Spleen (tissue), 11 donors: Measurements from ENCODE around the gene TNS1. TPM values are rescaled to one million over a fixed set of nuclear protein-coding genes. Genes with fewer than 3 reads are reported as not detected.

Experiments used
- DNase-seq: peaks from one replicate; pipeline ENCODE4 v3.0.0-alpha.2; 2020
- H3K27ac ChIP-seq, 8 donors: fragments of 200-600 bp; sonication (generic) in 7 of 8; 1 replicate in 4 of 8; 2 replicates in 4 of 8; pipeline versions ENCODE4 v1.5.0 to v1.8.0; 2016 to 2021; ENCODE audit warnings: inconsistent platforms in 4 of 8, mild to moderate bottlenecking in 4 of 8, moderate library complexity in 1 of 8
- H3K27me3 ChIP-seq, 7 donors: fragments of 200-600 bp; sonication (generic) in 6 of 7; replicated peaks in 1 of 7; 1 replicate in 4 of 7; 2 replicates in 3 of 7; pipeline versions ENCODE4 v1.5.0 to v1.8.0; 2016 to 2021; ENCODE audit warnings: inconsistent platforms in 3 of 7, mild to moderate bottlenecking in 1 of 7
- H3K36me3 ChIP-seq, 6 donors: fragments of 200-600 bp; sonication (generic) in 5 of 6; 1 replicate in 4 of 6; 2 replicates in 2 of 6; pipeline versions ENCODE4 v1.5.0 to v1.8.0; 2016 to 2021; ENCODE audit warnings: inconsistent platforms in 2 of 6
- H3K4me1 ChIP-seq, 6 donors: fragments of 200-600 bp; sonication (generic) in 5 of 6; 1 replicate in 3 of 6; 2 replicates in 3 of 6; pipeline versions ENCODE4 v1.5.0 to v1.8.0; 2016 to 2021; ENCODE audit warnings: inconsistent platforms in 3 of 6
- H3K4me3 ChIP-seq, 8 donors: fragments of 200-600 bp; sonication (generic) in 7 of 8; 1 replicate in 4 of 8; 2 replicates in 4 of 8; pipeline versions ENCODE4 v1.5.0 to v1.8.0; 2016 to 2021; ENCODE audit warnings: inconsistent platforms in 4 of 8, mild to moderate bottlenecking in 4 of 8, moderate library complexity in 2 of 8
- H3K9me3 ChIP-seq, 8 donors: fragments of 200-600 bp; sonication (generic) in 7 of 8; 1 replicate in 4 of 8; 2 replicates in 4 of 8; pipeline versions ENCODE4 v1.5.0 to v1.8.0; 2016 to 2021; ENCODE audit warnings: inconsistent platforms in 4 of 8
- POLR2A ChIP-seq, 3 donors: fragments of 450-650 bp; IDR thresholded peaks; one replicate each; pipeline ENCODE4 v1.5.1; 2017; ENCODE audit warnings: antibody characterized with exemption in 3 of 3, mild to moderate bottlenecking in 1 of 3
- POLR2AphosphoS5 ChIP-seq, 3 donors: sonication (generic); formaldehyde crosslinking; IDR thresholded peaks; one replicate each; pipeline ENCODE4 v1.5.1; 2017; ENCODE audit warnings: antibody characterized with exemption in 3 of 3
- whole genome bisulfite sequencing, 5 donors: extraction: QIAGEN DNeasy Blood & Tissue Kit in 3 of 5; methylation state at CpG; one replicate each; pipeline versions ENCODE4 v1.1.5 to v1.1.7; 2013 to 2018; 5-methylcytosine and 5-hydroxymethylcytosine counted together
- intact Hi-C: fragments of 100-400 bp; cut with DNase I; formaldehyde crosslinking; loops from one replicate; pipeline ENCODE4 v1.15.0; 2023; ENCODE audit warnings: low total_unique reads
- polyA plus RNA-seq, 3 donors: library from polyadenylated mRNA; stranded (reverse); fragments of 200-250 nt; gene quantifications; one replicate each; pipeline ENCODE4 v1.2.1, GENCODE V29; 2013
- total RNA-seq, 7 donors: library from RNA; depleted of rRNA in 3 of 7; stranded (reverse); fragments of >200 nt in 3 of 7; fragmentation: NEBNext Ultra II Directional in 4 of 7; extraction: Animal tissue kit (Norgen Biotek cat#: 25700) in 4 of 7; gene quantifications; one replicate each; pipeline versions ENCODE4 v1.1.0 to v1.2.1, GENCODE V29; 2016 to 2021
- TF ChIP-seq, protein P1 (sequence below), 11 experiments: fragments of 200-600 bp in 7 of 11; fragments of 450-650 bp in 4 of 11; sonication (generic) in 4 of 11; IDR thresholded peaks in 8 of 11; conservative IDR thresholded peaks in 3 of 11; 1 replicate in 7 of 11; 2 replicates in 4 of 11; pipeline versions ENCODE4 v1.4.0 to v1.8.0; 2016 to 2021; ENCODE audit warnings: antibody characterized with exemption in 11 of 11, inconsistent platforms in 4 of 11, mild to moderate bottlenecking in 1 of 11
- donor health status: healthy with polysubstance abuse.
- donor health status: DM: no; HTN: no; CAD: no; lungs with moderate emphysema.
- donor health status: DM: no; HTN: no; CAD: no.
- donor health status: Bipolar disorder and iron deficiency.
- donor health status: healthy.
- donor health status: DM: no; HTN: no; CAD: no.
- donor health status: DM: yes; HTN: yes; CAD: no.

The TNS1 gene
- total and polyA plus RNA-seq, 10 donors = 6.9 to 580 (median 246) TPM

DNA sequence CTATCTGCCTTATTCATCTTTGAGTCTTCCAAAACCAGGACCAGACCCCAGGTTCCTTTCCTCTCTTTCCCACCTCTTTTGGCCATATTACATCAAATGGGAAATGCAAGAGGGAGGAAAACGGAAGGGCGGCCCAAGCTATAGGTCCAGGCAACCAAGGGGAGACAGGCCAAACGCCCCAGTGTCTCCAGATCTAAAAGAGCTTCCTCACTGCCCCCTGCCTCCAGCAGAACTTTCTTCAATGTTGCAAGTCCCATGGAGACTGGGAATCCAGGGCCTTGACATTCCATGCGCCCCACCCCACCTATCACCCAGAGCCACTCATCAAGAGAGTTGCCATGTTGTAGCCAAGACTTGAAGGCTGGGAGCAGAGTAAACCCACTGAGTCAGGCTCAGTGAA is 15.4 kb downstream of the TNS1 start:
- Histone ChIP-seq H3K4me3 (no peak overlapping the region), H3K27ac (peak overlapping the region in 3 of 8 donors; percentile 58 to 66 (median 61)), H3K27me3 (no peaks in the 10 kb centered on the region), H3K36me3 (no peaks in the 10 kb centered on the region), H3K4me1 (peaks cover 4 to 46% (median 23%) of the 10 kb centered on the region in 6 donors), H3K9me3 (no peaks in the 10 kb centered on the region)
- DNase-seq = no peak
- intact Hi-C loops = no loop called here
- TF ChIP-seq, protein P1, sequence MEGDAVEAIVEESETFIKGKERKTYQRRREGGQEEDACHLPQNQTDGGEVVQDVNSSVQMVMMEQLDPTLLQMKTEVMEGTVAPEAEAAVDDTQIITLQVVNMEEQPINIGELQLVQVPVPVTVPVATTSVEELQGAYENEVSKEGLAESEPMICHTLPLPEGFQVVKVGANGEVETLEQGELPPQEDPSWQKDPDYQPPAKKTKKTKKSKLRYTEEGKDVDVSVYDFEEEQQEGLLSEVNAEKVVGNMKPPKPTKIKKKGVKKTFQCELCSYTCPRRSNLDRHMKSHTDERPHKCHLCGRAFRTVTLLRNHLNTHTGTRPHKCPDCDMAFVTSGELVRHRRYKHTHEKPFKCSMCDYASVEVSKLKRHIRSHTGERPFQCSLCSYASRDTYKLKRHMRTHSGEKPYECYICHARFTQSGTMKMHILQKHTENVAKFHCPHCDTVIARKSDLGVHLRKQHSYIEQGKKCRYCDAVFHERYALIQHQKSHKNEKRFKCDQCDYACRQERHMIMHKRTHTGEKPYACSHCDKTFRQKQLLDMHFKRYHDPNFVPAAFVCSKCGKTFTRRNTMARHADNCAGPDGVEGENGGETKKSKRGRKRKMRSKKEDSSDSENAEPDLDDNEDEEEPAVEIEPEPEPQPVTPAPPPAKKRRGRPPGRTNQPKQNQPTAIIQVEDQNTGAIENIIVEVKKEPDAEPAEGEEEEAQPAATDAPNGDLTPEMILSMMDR (IDR thresholded peaks at IDR 0.05 in 8 of 11, conservative IDR thresholded peaks at IDR 0.05 in 3 of 11) = no peak
- TF ChIP-seq POLR2AphosphoS5 (IDR thresholded peaks at IDR 0.05) = no peak
- no peak for TF ChIP-seq POLR2A (IDR thresholded peaks at IDR 0.05)
- 88 to 97% (median 94%) methylated on average over 4 of the region's 4 CpGs for WGBS, 5 donors

DNA sequence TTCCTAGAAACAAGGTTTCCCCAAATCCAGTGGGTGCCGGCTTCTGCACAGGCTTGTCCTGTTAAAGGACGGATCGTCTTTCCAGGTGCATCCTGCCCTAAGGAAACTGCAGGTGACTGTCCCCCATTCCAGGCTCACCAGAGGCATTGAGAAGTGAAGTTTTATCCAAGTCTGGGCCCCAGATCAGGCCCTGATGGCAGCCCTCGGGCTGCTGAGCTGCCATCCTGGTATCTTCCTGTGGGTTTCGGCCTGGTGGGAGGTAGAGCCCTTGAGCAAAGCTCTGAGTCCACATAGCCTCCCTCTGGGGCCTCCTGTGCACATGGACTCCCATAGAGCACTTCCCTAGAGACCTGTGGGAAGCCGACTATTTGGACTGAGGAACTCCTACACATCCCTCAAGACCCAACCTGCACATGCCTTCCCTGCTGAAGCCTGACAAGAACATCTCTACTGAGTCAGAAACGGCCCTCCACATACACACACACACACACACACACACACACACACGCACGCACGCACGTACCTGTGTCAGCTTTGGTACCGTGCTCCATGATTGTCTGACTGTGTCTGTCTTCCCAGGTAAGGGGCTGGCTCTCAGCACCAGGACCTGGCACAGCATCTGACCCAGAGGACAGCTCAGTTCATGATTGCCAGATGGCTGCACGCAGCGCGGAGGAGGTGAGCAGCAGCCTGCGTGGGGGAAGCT is 16.4 kb downstream of the TNS1 start:
- H3K27ac ChIP-seq = no peak overlapping the region
- peaks cover 4 to 56% (median 25%) of the 10 kb centered on the region in 6 donors for H3K4me1 ChIP-seq
- TF ChIP-seq POLR2A (IDR thresholded peaks at IDR 0.05) (no peak), POLR2AphosphoS5 (IDR thresholded peaks at IDR 0.05) (no peak)
- TF ChIP-seq, protein P1 (IDR thresholded peaks at IDR 0.05 in 8 of 11, conservative IDR thresholded peaks at IDR 0.05 in 3 of 11) = no peak
- H3K27me3 ChIP-seq = no peaks in the 10 kb centered on the region
- intact Hi-C loops = no loop called here
- peak; percentile 43 for DNase-seq
- H3K4me3 ChIP-seq = no peak overlapping the region
- 86 to 94% (median 91%) methylated on average over 15 to 16 of the region's 16 CpGs for WGBS, 5 donors
- no peaks in the 10 kb centered on the region for H3K36me3 ChIP-seq
- H3K9me3 ChIP-seq = no peaks in the 10 kb centered on the region

DNA sequence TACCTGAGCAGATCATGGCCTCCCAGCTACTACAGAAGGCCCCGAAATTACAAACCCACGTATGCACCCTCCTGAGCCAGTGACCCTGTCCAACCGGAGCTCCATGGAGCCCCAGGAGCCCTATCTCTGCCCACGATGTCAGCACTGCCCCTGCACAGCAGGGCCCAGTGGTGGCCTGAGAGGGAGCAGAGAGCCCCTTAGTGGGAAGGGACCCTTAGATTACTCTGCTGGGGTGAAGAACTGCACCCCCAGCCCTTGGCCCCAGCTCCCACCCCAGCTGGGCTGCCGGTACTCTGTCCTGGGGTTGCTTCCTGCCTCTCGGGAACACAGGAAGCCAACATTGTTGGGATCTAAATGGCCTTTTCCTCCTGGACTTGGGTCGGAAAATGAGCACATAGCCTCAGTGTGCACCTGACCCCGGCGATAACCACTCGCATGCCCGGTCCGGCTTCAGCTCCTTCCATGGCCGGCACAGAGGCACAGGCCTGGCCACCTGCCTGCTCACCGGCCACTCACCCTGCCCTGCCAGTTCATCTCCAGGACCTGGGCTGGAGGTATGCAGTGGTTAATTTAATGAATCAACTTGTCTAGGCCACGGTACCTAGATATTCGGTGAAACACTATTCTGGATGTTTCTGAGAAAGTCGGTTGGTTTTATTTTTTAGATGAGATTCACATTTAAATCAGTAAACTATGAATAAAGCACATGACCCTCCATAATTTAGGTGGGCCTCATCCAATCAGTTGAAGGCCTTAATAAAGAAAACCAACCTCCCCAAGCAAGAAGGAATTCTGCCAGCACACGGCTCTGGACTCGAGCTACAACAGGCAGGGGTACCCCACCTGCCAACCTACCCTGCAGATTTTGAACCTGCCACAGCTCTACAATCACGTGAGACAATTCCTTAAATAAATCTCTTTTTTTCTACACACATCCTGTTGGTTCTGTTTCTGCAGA is 19.2 kb downstream of the TNS1 start:
- H3K27me3 ChIP-seq = no peaks in the 10 kb centered on the region
- no peaks in the 10 kb centered on the region for H3K9me3 ChIP-seq
- intact Hi-C loops = no loop called here
- peak overlapping the region in 6 of 8 donors; percentile 9 to 66 (median 52) for H3K27ac ChIP-seq
- H3K36me3 ChIP-seq = no peaks in the 10 kb centered on the region
- WGBS, 5 donors = 68 to 85% (median 80%) methylated on average over 19 to 20 of the region's 20 CpGs
- H3K4me3 ChIP-seq = no peak overlapping the region
- TF ChIP-seq, protein P1 (IDR thresholded peaks at IDR 0.05 in 8 of 11, conservative IDR thresholded peaks at IDR 0.05 in 3 of 11) = no peak
- TF ChIP-seq POLR2A (IDR thresholded peaks at IDR 0.05) = no peak
- TF ChIP-seq POLR2AphosphoS5 (IDR thresholded peaks at IDR 0.05) = peak; percentile 60 to 76 (median 67)
- peaks cover 4 to 65% (median 28%) of the 10 kb centered on the region in 6 donors for H3K4me1 ChIP-seq
- peak; percentile 77 for DNase-seq
